ENCODE measurements around the gene MAT2B. TPM values are rescaled to one million over a fixed set of nuclear protein-coding genes. Genes with fewer than 3 reads are reported as not detected.
A peak's percentile ranks its signal among the peaks of the same experiment; 100 is the strongest.
"Not testable (repeated sequence)": the region's sequence is repeated elsewhere in the genome, so short reads cannot be mapped to it uniquely, and the experiment has no call there.

Gene MAT2B
- total RNA-seq, 1 donor from 2014 or later = 105 TPM

DNA sequence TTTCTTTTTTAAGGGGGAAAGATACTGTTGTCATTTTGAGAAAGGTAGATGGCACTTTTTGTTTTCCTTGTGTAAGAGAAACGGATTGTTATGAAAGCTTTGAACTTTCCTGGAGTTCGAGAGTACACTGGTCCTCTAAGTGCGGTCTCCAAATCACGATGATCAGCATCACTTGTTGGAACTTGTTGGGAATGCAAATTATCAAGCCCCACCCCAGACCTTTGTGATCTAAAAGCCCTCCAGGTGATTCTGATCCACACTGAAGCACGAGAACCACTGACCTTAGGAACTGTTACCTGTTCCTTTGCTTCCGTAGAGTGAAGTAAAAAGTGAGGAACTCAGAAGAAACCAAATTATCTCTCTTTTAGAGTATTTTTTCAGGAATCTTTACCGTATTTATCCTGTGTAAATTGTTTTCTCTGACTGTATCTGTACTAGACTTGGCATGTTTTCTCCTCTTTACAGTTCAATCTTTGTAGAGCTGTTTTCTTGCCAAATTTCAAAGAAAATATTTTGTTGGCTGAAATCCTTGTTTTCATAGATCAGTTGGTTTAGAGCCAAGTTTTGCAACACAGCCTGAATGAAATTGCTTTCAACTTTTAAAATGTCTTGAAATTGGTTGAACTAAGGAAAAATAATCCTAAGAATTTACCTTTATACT is 4.0 kb downstream of the MAT2B start:
- Mint-ChIP-seq H3K27ac (peak overlapping the region; percentile 70), H3K27me3 (peaks cover 2% of the 10 kb centered on the region), H3K4me3 (peak overlapping the region; percentile 93), H3K9me3 (no peaks in the 10 kb centered on the region), H3K4me1 (peaks cover 41% of the 10 kb centered on the region), H3K36me3 (ENCODE audit: low read depth) (peaks cover 36% of the 10 kb centered on the region)
- intact Hi-C loops (cut with micrococcal nuclease) = no loop called here
- no peak for DNase-seq

- Mint-ChIP-seq H3K4me3 (no peak overlapping the region), H3K36me3 (ENCODE audit: low read depth) (peaks cover 48% of the 10 kb centered on the region), H3K4me1 (peaks cover 30% of the 10 kb centered on the region), H3K27me3 (no peaks in the 10 kb centered on the region), H3K27ac (peak overlapping the region; percentile 53), H3K9me3 (no peaks in the 10 kb centered on the region)
- intact Hi-C loops (cut with micrococcal nuclease) = no loop called here
- DNase-seq = no peak
These were observed 7.1 kb downstream of the MAT2B start for GRCh38 chr5:163512526-163512925.

- peaks cover 7% of the 10 kb centered on the region for H3K9me3 Mint-ChIP-seq
- intact Hi-C loops (cut with micrococcal nuclease) = no loop called here
- no peak overlapping the region for H3K4me3 Mint-ChIP-seq
- H3K27ac Mint-ChIP-seq = no peak overlapping the region
- no peak for DNase-seq
- H3K36me3 Mint-ChIP-seq (ENCODE audit: low read depth) = peaks cover 20% of the 10 kb centered on the region
- H3K4me1 Mint-ChIP-seq = no peaks in the 10 kb centered on the region
- H3K27me3 Mint-ChIP-seq = no peaks in the 10 kb centered on the region
These were observed 19.7 kb downstream of the MAT2B start for GRCh38 chr5:163525096-163525495.

DNA sequence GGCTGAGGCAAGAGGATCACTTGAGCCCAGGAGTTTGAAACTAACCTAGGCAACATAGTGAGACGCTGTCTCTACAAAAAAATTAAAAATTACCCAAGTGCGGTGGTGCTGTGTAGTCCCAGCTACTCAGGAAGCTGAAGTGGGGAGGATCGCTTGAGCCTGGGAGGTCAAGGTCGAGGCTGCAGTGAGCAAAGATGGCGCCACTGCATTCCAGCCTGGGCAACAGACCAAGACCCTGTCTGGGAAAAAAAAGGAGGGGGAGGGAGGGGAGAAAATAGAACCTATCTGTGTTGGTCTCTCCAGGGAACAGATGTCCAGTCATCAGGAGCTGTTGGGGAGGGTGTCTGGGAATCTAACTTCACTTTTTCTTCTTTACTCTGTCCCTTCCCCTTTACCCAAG is 24.3 kb downstream of the MAT2B start:
- H3K4me3 Mint-ChIP-seq = no peak overlapping the region
- intact Hi-C loops (cut with micrococcal nuclease) = no loop called here
- DNase-seq = no peak
- peaks cover 23% of the 10 kb centered on the region for H3K27me3 Mint-ChIP-seq
- H3K4me1 Mint-ChIP-seq = no peaks in the 10 kb centered on the region
- H3K27ac Mint-ChIP-seq = no peak overlapping the region
- H3K36me3 Mint-ChIP-seq (ENCODE audit: low read depth) = peaks cover 2% of the 10 kb centered on the region
- peaks cover 7% of the 10 kb centered on the region for H3K9me3 Mint-ChIP-seq

GRCh38 chr5:163531272-163531671 is 25.9 kb downstream of the MAT2B start:
- Mint-ChIP-seq H3K36me3 (ENCODE audit: low read depth) (no peaks in the 10 kb centered on the region), H3K27me3 (peaks cover 30% of the 10 kb centered on the region), H3K4me1 (no peaks in the 10 kb centered on the region), H3K9me3 (peaks cover 4% of the 10 kb centered on the region), H3K4me3 (no peak overlapping the region), H3K27ac (no peak overlapping the region)
- intact Hi-C loops (cut with micrococcal nuclease) = no loop called here
- DNase-seq = no peak

- Mint-ChIP-seq H3K27ac (no peak overlapping the region), H3K4me1 (no peaks in the 10 kb centered on the region), H3K27me3 (peaks cover 38% of the 10 kb centered on the region), H3K4me3 (no peak overlapping the region), H3K9me3 (peaks cover 4% of the 10 kb centered on the region), H3K36me3 (ENCODE audit: low read depth) (no peaks in the 10 kb centered on the region)
- intact Hi-C loops (cut with micrococcal nuclease) = no loop called here
- DNase-seq = no peak
These were observed 27.0 kb downstream of the MAT2B start for GRCh38 chr5:163532171-163533084.

GRCh38 chr5:163533223-163533622 is 27.8 kb downstream of the MAT2B start:
- peaks cover 41% of the 10 kb centered on the region for H3K27me3 Mint-ChIP-seq
- no peak for DNase-seq
- H3K36me3 Mint-ChIP-seq (ENCODE audit: low read depth) = no peaks in the 10 kb centered on the region
- H3K4me1 Mint-ChIP-seq = no peaks in the 10 kb centered on the region
- intact Hi-C loops (cut with micrococcal nuclease) = no loop called here
- H3K4me3 Mint-ChIP-seq = no peak overlapping the region
- peaks cover 6% of the 10 kb centered on the region for H3K9me3 Mint-ChIP-seq
- no peak overlapping the region for H3K27ac Mint-ChIP-seq

GRCh38 chr5:163534492-163535094 is 29.2 kb downstream of the MAT2B start:
- H3K36me3 Mint-ChIP-seq (ENCODE audit: low read depth) = no peaks in the 10 kb centered on the region
- H3K4me1 Mint-ChIP-seq = no peaks in the 10 kb centered on the region
- no peak overlapping the region for H3K27ac Mint-ChIP-seq
- intact Hi-C loops (cut with micrococcal nuclease) = no loop called here
- H3K9me3 Mint-ChIP-seq = peaks cover 6% of the 10 kb centered on the region
- no peak for DNase-seq
- peaks cover 43% of the 10 kb centered on the region for H3K27me3 Mint-ChIP-seq
- H3K4me3 Mint-ChIP-seq = no peak overlapping the region

DNA sequence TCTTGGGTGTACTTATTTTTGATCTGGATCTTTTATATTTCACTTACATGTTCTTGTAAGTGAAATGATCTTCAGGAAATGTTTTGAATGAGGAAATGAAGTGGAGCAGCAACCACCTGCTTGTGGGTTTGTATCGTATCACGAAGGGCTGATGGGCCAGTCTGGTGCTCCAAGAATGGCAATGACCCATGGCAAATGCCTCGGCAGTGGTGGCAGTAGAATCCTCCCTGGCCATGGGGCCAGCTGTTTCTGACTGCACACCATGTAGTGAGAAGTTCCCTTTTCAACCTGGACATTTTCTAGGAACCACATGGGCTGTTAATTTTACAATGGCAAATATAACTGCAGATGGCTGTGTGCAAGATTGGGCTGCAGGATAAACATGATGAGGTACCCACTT is 29.9 kb downstream of the MAT2B start:
- H3K27me3 Mint-ChIP-seq = peaks cover 43% of the 10 kb centered on the region
- H3K27ac Mint-ChIP-seq = no peak overlapping the region
- no peaks in the 10 kb centered on the region for H3K36me3 Mint-ChIP-seq (ENCODE audit: low read depth)
- H3K4me1 Mint-ChIP-seq = no peaks in the 10 kb centered on the region
- intact Hi-C loops (cut with micrococcal nuclease) = no loop called here
- H3K4me3 Mint-ChIP-seq = no peak overlapping the region
- no peak for DNase-seq
- H3K9me3 Mint-ChIP-seq = peaks cover 6% of the 10 kb centered on the region

DNA sequence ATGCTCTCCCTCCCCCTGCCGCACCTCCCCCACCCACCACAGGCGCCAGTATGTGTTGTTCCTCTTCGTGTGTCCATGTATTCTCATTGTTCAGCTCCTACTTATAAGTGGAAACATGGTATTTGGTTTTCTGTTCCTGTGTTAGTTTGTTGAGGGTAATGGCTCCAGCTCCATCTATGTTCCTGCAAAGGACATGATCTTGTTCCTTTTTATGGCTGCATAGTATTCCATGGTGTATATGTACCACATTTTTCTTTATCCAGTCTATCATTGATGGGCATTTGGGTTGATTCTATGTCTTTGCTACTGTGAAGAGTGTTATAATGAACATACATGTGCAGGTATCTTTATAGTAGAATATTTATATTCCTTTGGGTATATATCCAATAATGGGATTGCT is 31.0 kb downstream of the MAT2B start:
- H3K4me1 Mint-ChIP-seq; intact Hi-C loops (cut with micrococcal nuclease); H3K4me3 Mint-ChIP-seq; DNase-seq; H3K9me3 Mint-ChIP-seq; H3K27ac Mint-ChIP-seq; H3K36me3 Mint-ChIP-seq (ENCODE audit: low read depth): not testable (repeated sequence)
- H3K27me3 Mint-ChIP-seq = peaks cover 38% of the 10 kb centered on the region

GRCh38 chr5:163540696-163541095 is 35.3 kb downstream of the MAT2B start:
- Mint-ChIP-seq H3K27me3 (peaks cover 28% of the 10 kb centered on the region), H3K27ac (no peak overlapping the region), H3K4me1 (no peaks in the 10 kb centered on the region), H3K9me3 (peaks cover 6% of the 10 kb centered on the region), H3K4me3 (no peak overlapping the region), H3K36me3 (ENCODE audit: low read depth) (no peaks in the 10 kb centered on the region)
- intact Hi-C loops (cut with micrococcal nuclease) = no loop called here
- DNase-seq = no peak

- Mint-ChIP-seq H3K27ac (no peak overlapping the region), H3K27me3 (peaks cover 17% of the 10 kb centered on the region), H3K36me3 (ENCODE audit: low read depth) (no peaks in the 10 kb centered on the region), H3K9me3 (peaks cover under 1% of the 10 kb centered on the region), H3K4me3 (no peak overlapping the region), H3K4me1 (no peaks in the 10 kb centered on the region)
- DNase-seq = no peak
- intact Hi-C loops (cut with micrococcal nuclease) = no loop called here
These were observed 37.4 kb downstream of the MAT2B start for GRCh38 chr5:163542771-163543170.

DNA sequence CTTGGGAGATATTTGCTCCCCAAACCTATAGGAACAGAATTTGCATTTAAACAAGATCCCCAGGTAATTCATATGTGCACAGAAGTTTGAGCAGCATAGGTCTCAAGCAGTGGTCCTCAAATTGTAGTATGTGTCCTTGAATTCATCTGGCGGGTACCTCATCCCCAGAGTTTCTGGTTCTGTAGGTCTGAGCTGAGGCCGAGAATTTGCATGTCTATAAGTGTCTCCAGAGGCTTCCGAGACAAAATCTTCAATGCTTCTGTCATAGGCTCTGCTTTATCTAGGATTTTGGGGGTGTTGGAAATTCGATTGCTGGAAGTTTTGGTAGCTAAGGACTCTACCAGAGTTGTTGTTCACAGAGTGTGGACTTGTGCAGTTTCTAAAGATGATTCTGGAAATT is 38.6 kb downstream of the MAT2B start:
- DNase-seq = no peak
- intact Hi-C loops (cut with micrococcal nuclease) = no loop called here
- H3K27me3 Mint-ChIP-seq = peaks cover 16% of the 10 kb centered on the region
- no peaks in the 10 kb centered on the region for H3K36me3 Mint-ChIP-seq (ENCODE audit: low read depth)
- no peak overlapping the region for H3K4me3 Mint-ChIP-seq
- no peaks in the 10 kb centered on the region for H3K4me1 Mint-ChIP-seq
- no peaks in the 10 kb centered on the region for H3K9me3 Mint-ChIP-seq
- H3K27ac Mint-ChIP-seq = no peak overlapping the region

DNA sequence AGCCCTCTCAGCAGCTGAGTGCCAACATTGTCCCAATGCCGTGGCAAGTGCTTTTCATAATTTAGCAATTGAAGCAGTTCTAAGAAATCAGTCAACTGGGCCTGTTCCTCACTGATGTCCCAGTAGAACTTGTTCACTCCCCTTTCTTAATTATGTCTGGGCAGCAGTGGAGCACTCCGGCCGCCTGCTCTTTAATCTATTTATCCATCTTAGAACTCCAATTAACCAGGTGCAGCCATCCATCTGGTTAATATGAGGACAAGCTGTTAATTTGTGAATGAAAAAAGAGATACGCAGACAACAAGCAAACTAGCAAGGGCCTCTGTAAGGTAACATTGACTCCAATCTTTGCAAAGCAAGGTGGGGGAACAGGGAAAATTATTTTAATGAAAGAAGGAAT is 39.4 kb downstream of the MAT2B start:
- no peak overlapping the region for H3K27ac Mint-ChIP-seq
- no peak for DNase-seq
- peaks cover 16% of the 10 kb centered on the region for H3K27me3 Mint-ChIP-seq
- intact Hi-C loops (cut with micrococcal nuclease) = no loop called here
- H3K9me3 Mint-ChIP-seq = no peaks in the 10 kb centered on the region
- H3K36me3 Mint-ChIP-seq (ENCODE audit: low read depth) = no peaks in the 10 kb centered on the region
- no peak overlapping the region for H3K4me3 Mint-ChIP-seq
- H3K4me1 Mint-ChIP-seq = no peaks in the 10 kb centered on the region
